ENCODE results near the gene MPRIP. TPM values are rescaled to one million over a fixed set of nuclear protein-coding genes. Genes with fewer than 3 reads are reported as not detected.

MPRIP gene
- total RNA-seq, 1 experiment from 2014 or later, result 258 TPM

GRCh38 chr17:17096438-17097178, 54.4 kb downstream of the MPRIP start:
- ATAC-seq (peak; percentile 30; the same call in 1 of the 2 replicates), DNase-seq (ENCODE audit: low read depth, low spot score) (no peak)
- ChIA-PET CTCF (no interaction called here), POLR2A (no interaction called here), RAD21 (ENCODE audit: low non-redundant PET in 1 of 2, low total read pairs in 2 of 2, uncharacterized antibody in 2 of 2, unreplicated experiment in 2 of 2) (no interaction called here)
- Histone ChIP-seq H3K79me2 (ENCODE audit: insufficient read depth, low read length) (peaks cover 83% of the 10 kb centered on the region), H3K27me3 (ENCODE audit: insufficient read depth, low read length) (no peaks in the 10 kb centered on the region), H3K4me3 (replicated peaks in 1 of 2; ENCODE audit: low read depth in 1 of 2, low read length in 2 of 2) (no peak overlapping the region), H3K4me2 (ENCODE audit: low read length) (no peak overlapping the region), H3K4me1 (ENCODE audit: control insufficient read depth in 1 of 2, insufficient read depth in 2 of 2, low read length in 2 of 2) (peaks cover 0 to 7% of the 10 kb centered on the region in 2 experiments; a peak in 1 of 4 replicates), H3K9ac (ENCODE audit: low read length) (no peak overlapping the region), H3K9me2 (ENCODE audit: insufficient read depth) (no peaks in the 10 kb centered on the region), H2AFZ (ENCODE audit: low read depth, low read length, poor library complexity, severe bottlenecking) (no peak overlapping the region), H3K36me3 (ENCODE audit: control insufficient read depth in 1 of 2, insufficient read depth in 2 of 2, low read length in 2 of 2) (peaks cover 0 to 15% of the 10 kb centered on the region in 2 experiments; a peak in 1 of 4 replicates), H3K9me3 (ENCODE audit: control insufficient read depth in 1 of 2, insufficient read depth in 1 of 2, low read depth in 1 of 2, low read length in 2 of 2) (no peaks in the 10 kb centered on the region), H4K20me1 (ENCODE audit: insufficient read depth) (peaks cover 5% of the 10 kb centered on the region; the same call in 1 of the 2 replicates), H3K27ac (ENCODE audit: low read depth, low read length) (no peak overlapping the region)
- intact Hi-C loops (cut with micrococcal nuclease), result no loop called here
- BruUV-seq (replicated peaks), result no TSS peak
- no peak for TF ChIP-seq TCF7L2 (IDR thresholded peaks at IDR 0.05; ENCODE audit: borderline replicate concordance, extremely low read depth, insufficient read depth, insufficient read length)
- TF ChIP-seq FOSL1 (IDR thresholded peaks at IDR 0.05; ENCODE audit: low read depth), result no peak
- no peak for TF ChIP-seq JUND (IDR thresholded peaks at IDR 0.05)
- no peak for TF ChIP-seq ELF1 (IDR thresholded peaks at IDR 0.05; ENCODE audit: borderline replicate concordance, low read depth)
- no peak for TF ChIP-seq SIN3A (IDR thresholded peaks at IDR 0.05; ENCODE audit: low read depth)
- no peak for TF ChIP-seq SRF (IDR thresholded peaks at IDR 0.05; ENCODE audit: low read depth)
- no peak for TF ChIP-seq ZNF274 (IDR thresholded peaks at IDR 0.05; ENCODE audit: low read depth, low read length)
- TF ChIP-seq EZH2 (IDR thresholded peaks at IDR 0.05), result no peak
- TF ChIP-seq CEBPB (IDR thresholded peaks at IDR 0.05; ENCODE audit: low read depth), result no peak
- TF ChIP-seq POLR2A (IDR thresholded peaks at IDR 0.05; ENCODE audit: borderline replicate concordance, extremely low read depth, insufficient read depth, insufficient read length), result no peak
- TF ChIP-seq EZH2phosphoT487 (IDR thresholded peaks at IDR 0.05; ENCODE audit: borderline replicate concordance), result no peak
- no peak for TF ChIP-seq CTCF (IDR thresholded peaks at IDR 0.05 in 2 of 3, conservative IDR thresholded peaks at IDR 0.05 in 1 of 3; ENCODE audit: borderline replicate concordance in 1 of 3, insufficient read depth in 1 of 3, low read depth in 2 of 3, low read length in 2 of 3)
- TF ChIP-seq EGR1 (IDR thresholded peaks at IDR 0.05; ENCODE audit: low read depth), result no peak
- TF ChIP-seq, protein P1, sequence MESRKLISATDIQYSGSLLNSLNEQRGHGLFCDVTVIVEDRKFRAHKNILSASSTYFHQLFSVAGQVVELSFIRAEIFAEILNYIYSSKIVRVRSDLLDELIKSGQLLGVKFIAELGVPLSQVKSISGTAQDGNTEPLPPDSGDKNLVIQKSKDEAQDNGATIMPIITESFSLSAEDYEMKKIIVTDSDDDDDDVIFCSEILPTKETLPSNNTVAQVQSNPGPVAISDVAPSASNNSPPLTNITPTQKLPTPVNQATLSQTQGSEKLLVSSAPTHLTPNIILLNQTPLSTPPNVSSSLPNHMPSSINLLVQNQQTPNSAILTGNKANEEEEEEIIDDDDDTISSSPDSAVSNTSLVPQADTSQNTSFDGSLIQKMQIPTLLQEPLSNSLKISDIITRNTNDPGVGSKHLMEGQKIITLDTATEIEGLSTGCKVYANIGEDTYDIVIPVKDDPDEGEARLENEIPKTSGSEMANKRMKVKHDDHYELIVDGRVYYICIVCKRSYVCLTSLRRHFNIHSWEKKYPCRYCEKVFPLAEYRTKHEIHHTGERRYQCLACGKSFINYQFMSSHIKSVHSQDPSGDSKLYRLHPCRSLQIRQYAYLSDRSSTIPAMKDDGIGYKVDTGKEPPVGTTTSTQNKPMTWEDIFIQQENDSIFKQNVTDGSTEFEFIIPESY (IDR thresholded peaks at IDR 0.05; ENCODE audit: extremely low read depth, insufficient replicate concordance, low read length), result no peak
